Measurements from ENCODE around the gene XRCC1.
"Not testable (repeated sequence)": the region's sequence is repeated elsewhere in the genome, so short reads cannot be mapped to it uniquely, and the experiment has no call there.

Gene XRCC1

DNA sequence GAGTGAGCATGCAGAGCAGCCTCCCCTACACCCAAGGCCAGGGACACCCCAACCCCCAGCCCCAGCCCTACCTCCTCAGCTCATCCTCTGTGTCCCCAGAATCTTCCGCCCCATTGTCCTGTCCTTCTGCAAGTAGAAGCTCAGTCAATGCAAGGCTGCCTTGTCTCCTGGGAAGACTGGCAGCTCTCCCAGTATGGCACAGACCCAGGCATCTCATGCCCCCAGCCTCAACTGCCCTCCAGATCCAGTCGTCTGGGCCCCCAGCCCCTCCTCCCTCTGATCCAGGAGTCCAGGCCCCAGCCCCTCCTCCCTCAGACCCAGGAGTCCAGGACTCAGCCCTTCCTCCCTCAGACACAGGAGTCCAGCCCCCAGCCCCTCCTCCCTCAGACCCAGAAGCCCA, 29.3 kb downstream of the XRCC1 start:
- DNase-seq = no peak

- no peak for DNase-seq
These were observed 30.1 kb downstream of the XRCC1 start for GRCh38 chr19:43545276-43545675.

- no peak for DNase-seq
These were observed 31.2 kb downstream of the XRCC1 start for GRCh38 chr19:43544077-43544476.

DNA sequence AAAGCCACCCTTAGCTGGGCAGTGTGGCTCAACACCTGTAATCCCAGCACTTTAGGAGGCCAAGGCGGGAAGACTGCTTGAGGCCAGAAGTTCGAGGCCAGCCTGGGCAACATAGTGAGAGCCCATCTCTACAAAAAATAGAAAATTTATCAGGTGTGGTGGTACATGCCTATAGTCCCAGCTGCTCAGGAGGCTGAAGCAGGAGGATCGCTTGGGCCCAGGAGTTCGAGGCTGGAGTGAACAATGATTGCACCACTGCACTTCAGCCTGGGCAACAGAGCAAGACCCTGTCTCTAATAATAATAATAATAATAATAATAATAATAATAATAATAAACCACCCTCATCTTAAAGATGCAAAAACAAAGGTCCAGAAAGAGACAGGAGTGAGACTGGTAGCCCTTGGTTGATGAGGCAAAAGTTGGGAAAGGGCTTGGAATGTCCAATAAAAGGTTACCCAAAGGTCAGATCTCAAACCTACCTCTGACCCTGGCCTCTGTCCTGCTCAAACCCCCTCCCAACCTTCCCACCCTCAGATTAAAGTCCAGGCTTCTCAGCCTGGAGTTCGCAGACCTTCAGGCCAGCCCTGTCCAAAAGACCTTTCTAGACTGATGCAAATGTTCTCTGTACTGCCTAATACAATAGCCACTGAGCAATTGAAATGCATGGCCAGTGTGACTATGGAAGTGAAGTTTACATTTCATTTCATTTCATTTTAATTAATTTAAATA, 33.2 kb downstream of the XRCC1 start:
- no peak for DNase-seq

GRCh38 chr19:43540381-43540780, 34.9 kb downstream of the XRCC1 start:
- DNase-seq = no peak

DNA sequence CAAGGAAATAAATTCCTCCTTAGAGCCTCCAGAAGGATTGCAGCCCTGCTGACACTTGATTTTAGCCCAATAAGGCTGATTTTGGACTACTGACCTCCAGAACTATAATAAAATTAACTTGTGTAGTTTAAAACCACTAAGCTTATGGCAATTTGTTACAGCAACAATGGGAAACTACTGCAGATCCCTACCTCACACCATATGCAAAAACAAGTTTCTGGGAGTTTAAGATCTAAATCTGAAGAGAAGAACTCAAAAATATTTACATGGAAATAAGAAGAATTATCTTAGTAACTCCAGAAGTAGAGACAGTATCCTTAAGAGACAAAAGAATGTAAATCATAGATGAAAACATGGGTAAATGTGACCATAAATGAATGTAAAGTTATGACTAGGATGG, 36.4 kb downstream of the XRCC1 start:
- no peak for DNase-seq

DNA sequence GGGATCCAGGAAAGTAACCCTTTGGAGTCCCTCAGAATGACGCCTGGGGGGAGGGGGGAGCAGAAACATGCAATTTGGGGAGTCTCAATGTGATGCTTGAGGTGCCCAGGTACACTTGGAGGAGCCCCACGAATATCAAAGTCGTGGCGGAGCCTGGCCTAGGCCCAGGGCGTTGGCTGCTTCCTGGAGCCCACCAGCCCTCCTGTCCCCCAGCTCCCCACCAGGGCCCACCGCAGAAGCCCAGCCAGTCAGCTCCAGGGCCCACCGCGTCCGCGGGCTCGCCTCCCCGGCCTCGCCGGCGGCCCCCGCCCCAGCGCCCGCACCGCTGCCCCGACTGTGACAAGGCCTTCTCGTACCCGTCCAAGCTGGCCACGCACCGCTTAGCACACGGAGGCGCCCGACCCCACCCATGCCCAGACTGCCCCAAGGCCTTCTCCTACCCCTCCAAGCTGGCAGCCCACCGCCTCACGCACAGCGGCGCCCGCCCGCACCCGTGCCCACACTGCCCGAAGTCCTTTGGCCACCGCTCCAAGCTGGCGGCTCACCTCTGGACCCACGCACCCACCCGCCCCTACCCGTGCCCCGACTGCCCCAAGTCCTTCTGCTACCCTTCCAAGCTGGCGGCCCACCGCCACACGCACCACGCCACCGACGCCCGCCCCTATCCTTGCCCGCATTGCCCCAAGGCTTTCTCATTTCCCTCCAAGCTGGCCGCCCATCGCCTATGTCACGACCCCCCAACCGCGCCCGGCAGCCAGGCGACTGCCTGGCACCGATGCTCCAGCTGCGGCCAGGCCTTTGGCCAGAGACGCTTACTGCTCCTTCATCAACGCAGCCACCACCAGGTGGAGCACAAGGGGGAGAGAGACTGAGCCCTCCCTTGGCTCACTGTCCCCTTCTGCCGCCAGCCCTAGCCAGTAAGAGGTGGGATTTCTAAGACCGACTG, 40.2 kb downstream of the XRCC1 start:
- DNase-seq = peak; percentile 53

DNA sequence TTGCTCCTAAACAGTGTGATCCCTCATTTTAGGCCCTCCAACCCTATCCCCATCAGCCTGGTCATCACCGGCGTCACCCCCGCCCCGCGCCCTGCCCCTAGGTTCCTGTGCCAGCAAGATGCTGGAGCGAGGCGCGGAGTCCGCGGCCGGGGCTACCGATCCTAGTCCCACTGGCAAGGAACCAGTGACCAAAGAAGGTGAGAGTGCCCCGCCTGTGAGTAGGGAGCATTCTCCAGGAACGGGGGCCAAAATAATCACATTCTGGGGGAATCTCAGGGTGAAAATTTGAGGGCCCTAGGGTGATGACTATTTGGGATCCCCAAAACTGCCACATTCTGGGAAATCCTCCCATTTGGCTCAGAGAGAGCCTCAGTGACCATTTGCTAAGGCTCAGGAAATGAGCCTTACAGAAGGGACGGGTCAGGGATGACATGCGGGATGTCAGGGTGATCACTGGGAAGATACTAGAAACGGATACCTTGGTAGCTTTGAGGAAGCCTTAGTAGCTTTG, 41.0 kb downstream of the XRCC1 start:
- DNase-seq = no peak

- peak; percentile 99 for DNase-seq
These were observed 41.6 kb downstream of the XRCC1 start for GRCh38 chr19:43533546-43534304.

GRCh38 chr19:43532962-43533545, 42.3 kb downstream of the XRCC1 start, which contains the start of gene ZNF575:
TSS of gene ZNF575 (plus strand) at chr19:43533188. CDS start at chr19:43534423, 1,235 bp downstream.
- DNase-seq = peak; percentile 93

GRCh38 chr19:43532571-43532961, 42.8 kb downstream of the XRCC1 start:
- DNase-seq = no peak

DNA sequence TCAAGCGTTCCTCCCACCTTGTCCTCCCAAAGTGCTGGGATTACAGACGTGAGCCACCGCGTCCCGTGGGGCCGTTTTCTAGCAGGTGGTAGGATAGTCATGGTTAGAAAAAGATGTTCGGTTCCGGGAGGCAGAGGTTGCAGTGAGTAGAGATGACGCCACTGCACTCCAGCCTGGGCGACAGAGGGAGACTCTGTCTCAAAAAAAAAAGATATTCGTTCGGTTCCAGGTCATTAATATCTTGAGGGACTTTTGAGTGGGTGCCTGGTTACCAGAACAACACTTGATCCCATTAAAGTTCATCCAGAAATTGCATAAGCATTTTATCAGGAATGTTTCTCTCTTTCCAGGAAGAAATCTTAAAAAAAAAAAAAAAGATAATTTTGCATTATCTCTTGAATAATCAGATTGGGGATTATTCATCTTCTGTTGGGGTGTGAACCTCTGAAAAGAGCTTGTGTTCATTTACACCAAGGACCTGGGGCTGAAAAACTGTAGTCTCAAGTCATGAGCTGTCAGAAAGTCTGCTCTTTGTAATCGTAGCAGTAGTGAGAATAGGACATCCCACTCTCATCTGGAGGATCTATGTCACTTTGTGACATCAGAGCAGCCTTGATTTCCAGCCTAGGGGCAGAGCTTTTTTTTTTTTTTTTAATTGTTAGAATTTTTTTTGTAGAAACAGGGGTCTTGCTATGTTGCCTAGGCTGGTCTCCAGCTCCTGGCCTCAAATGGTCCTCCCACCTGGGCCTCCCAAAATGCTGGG, 47.3 kb downstream of the XRCC1 start:
- no peak for DNase-seq

DNA sequence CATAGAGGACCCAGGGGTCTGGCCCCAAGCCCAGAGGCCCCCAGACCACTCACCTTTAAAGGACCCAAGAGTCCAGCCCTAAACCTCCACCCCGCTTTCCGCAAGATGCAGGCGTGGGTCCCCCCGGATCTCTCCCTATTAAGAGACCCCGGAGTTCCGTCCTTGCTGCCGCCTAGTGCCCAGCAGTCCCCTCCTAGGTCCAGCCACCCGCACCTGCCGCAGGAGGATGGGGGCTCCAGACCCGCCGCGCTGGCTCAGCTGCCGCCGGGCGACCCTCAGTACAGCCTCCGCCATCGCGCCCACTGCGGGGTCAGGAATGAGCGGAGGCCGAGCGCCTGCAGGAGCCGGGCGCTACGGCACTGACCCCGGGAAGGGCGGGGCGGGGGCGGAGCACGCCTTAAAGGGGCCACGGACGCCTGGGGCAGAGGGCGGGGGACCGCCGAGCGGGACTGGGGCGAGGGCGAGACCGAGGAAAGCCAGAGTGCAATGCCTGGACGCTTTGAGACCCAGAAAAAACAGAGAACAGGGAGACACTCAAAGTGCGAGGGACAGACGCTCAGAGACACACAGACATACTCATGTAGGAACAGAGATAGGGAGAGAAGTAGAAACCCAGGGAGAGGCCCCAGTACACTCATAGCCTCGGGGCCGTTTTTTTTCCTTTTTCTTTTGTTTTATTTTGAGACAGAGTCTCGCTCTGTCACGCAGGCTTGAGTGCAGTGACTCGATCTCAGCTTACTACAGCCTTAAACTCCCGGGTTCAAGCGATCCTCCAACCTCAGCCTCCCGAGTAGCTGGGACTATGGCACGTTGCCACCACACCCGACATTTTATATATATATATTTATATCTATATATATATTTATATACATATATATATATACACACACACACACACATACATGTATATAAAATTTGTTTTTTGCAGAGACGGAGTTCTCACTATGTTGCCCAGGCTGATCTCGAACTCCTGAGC, 48.2 kb downstream of the XRCC1 start, which contains the start of gene ETHE1:
ETHE1 (minus strand) TSS at position 318 of the 976 bp plus-strand sequence; CDS start at position 294, 24 bp downstream.
- peak; percentile 66 for DNase-seq

- no peak for DNase-seq
These were observed 49.2 kb downstream of the XRCC1 start for GRCh38 chr19:43525836-43526771.

GRCh38 chr19:43524922-43525835, 50.1 kb downstream of the XRCC1 start:
- DNase-seq = peak; percentile 22

DNA sequence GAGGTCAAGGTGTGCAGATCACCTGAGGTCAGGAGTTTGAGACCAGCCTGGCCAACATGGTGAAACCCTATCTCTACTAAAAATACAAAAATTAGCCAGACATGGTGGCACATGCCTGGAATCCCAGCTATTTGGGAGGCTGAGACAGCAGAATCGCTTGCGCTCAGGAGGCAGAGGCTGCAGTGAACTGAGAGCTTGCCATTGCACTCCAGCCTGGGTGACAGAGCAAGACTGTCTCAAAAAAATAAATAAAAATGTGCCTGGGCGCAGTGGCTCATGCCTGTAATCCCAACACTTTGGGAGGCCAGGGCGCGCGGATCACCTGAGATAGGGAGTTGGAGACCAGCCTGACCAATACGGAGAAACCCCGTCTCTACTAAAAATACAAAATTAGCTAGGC, 51.6 kb downstream of the XRCC1 start:
- not testable (repeated sequence) for DNase-seq

- no peak for DNase-seq
These were observed 52.4 kb downstream of the XRCC1 start for GRCh38 chr19:43522929-43523328.

Data from fibroblast of skin of back (primary cell).